Measurements from ENCODE around the gene DPF3. TPM values are rescaled to one million over a fixed set of nuclear protein-coding genes. Genes with fewer than 3 reads are reported as not detected.

Gene DPF3
- total RNA-seq, 1 experiment from 2014 or later, result not detected

GRCh38 chr14:72662214-72662613 lies 231.7 kb downstream of the DPF3 start:
- H2AFZ ChIP-seq, result no peak overlapping the region
- DNase-seq, result no peak
- H3K4me3 ChIP-seq, result no peak overlapping the region
- no peak overlapping the region for H3K4me2 ChIP-seq
- no peaks in the 10 kb centered on the region for H4K20me1 ChIP-seq (ENCODE audit: insufficient read depth)
- no peaks in the 10 kb centered on the region for H3K9me3 ChIP-seq (ENCODE audit: insufficient read depth, low read depth)
- BruUV-seq (replicated peaks), result no TSS peak
- no peaks in the 10 kb centered on the region for H3K36me3 ChIP-seq (ENCODE audit: low read depth)
- TF ChIP-seq CTCF (conservative IDR thresholded peaks at IDR 0.05) (no peak), EZH2 (IDR thresholded peaks at IDR 0.05; ENCODE audit: low read depth) (no peak)
- intact Hi-C loops (cut with micrococcal nuclease; ENCODE audit: unreplicated experiment), result no loop called here
- CTCF ChIA-PET, result no interaction called here
- peaks cover 12% of the 10 kb centered on the region; the same call in 1 of the 2 replicates for H3K27me3 ChIP-seq (ENCODE audit: insufficient read depth, low read depth)
- H3K27ac ChIP-seq, result no peak overlapping the region
- no peaks in the 10 kb centered on the region for H3F3A ChIP-seq (ENCODE audit: insufficient read depth, low read depth)
- H3K9me2 ChIP-seq (ENCODE audit: insufficient read depth), result no peaks in the 10 kb centered on the region
- H3K4me1 ChIP-seq (replicated peaks; ENCODE audit: insufficient read depth), result no peaks in the 10 kb centered on the region
- H3K79me2 ChIP-seq (ENCODE audit: low read depth), result no peaks in the 10 kb centered on the region
- POLR2A ChIA-PET (ENCODE audit: unreplicated experiment), result no interaction called here

- no peaks in the 10 kb centered on the region for H3K9me2 ChIP-seq (ENCODE audit: insufficient read depth)
- H3K4me3 ChIP-seq, result no peak overlapping the region
- H4K20me1 ChIP-seq (ENCODE audit: insufficient read depth), result no peaks in the 10 kb centered on the region
- CTCF ChIA-PET, result no interaction called here
- H3K4me1 ChIP-seq (replicated peaks; ENCODE audit: insufficient read depth), result no peaks in the 10 kb centered on the region
- H3K79me2 ChIP-seq (ENCODE audit: low read depth), result no peaks in the 10 kb centered on the region
- BruUV-seq (replicated peaks), result no TSS peak
- H3F3A ChIP-seq (ENCODE audit: insufficient read depth, low read depth), result no peaks in the 10 kb centered on the region
- H2AFZ ChIP-seq, result no peak overlapping the region
- POLR2A ChIA-PET (ENCODE audit: unreplicated experiment), result no interaction called here
- no peak overlapping the region for H3K27ac ChIP-seq
- intact Hi-C loops (cut with micrococcal nuclease; ENCODE audit: unreplicated experiment), result no loop called here
- no peaks in the 10 kb centered on the region for H3K9me3 ChIP-seq (ENCODE audit: insufficient read depth, low read depth)
- no peaks in the 10 kb centered on the region for H3K36me3 ChIP-seq (ENCODE audit: low read depth)
- TF ChIP-seq CTCF (conservative IDR thresholded peaks at IDR 0.05) (no peak), EZH2 (IDR thresholded peaks at IDR 0.05; ENCODE audit: low read depth) (no peak)
- DNase-seq, result no peak
- H3K27me3 ChIP-seq (ENCODE audit: insufficient read depth, low read depth), result peaks cover 45% of the 10 kb centered on the region
- no peak overlapping the region for H3K4me2 ChIP-seq
These were observed 236.5 kb downstream of the DPF3 start for GRCh38 chr14:72657214-72657921.

GRCh38 chr14:72653026-72653425 lies 240.9 kb downstream of the DPF3 start:
- no peak overlapping the region for H2AFZ ChIP-seq
- no peaks in the 10 kb centered on the region for H3K4me1 ChIP-seq (replicated peaks; ENCODE audit: insufficient read depth)
- BruUV-seq (replicated peaks), result no TSS peak
- no peaks in the 10 kb centered on the region for H3K36me3 ChIP-seq (ENCODE audit: low read depth)
- H3K9me3 ChIP-seq (ENCODE audit: insufficient read depth, low read depth), result no peaks in the 10 kb centered on the region
- no peak overlapping the region for H3K27ac ChIP-seq
- no peak overlapping the region for H3K4me3 ChIP-seq
- no peak for DNase-seq
- ChIA-PET POLR2A (ENCODE audit: unreplicated experiment) (no interaction called here), CTCF (no interaction called here)
- no peaks in the 10 kb centered on the region for H4K20me1 ChIP-seq (ENCODE audit: insufficient read depth)
- H3K9me2 ChIP-seq (ENCODE audit: insufficient read depth), result no peaks in the 10 kb centered on the region
- TF ChIP-seq CTCF (conservative IDR thresholded peaks at IDR 0.05) (no peak), EZH2 (IDR thresholded peaks at IDR 0.05; ENCODE audit: low read depth) (no peak)
- H3K4me2 ChIP-seq, result no peak overlapping the region
- peaks cover 72% of the 10 kb centered on the region for H3K27me3 ChIP-seq (ENCODE audit: insufficient read depth, low read depth)
- intact Hi-C loops (cut with micrococcal nuclease; ENCODE audit: unreplicated experiment), result no loop called here
- H3K79me2 ChIP-seq (ENCODE audit: low read depth), result no peaks in the 10 kb centered on the region
- no peaks in the 10 kb centered on the region for H3F3A ChIP-seq (ENCODE audit: insufficient read depth, low read depth)
